ENCODE data around the gene BEAN1.

Gene BEAN1

DNA sequence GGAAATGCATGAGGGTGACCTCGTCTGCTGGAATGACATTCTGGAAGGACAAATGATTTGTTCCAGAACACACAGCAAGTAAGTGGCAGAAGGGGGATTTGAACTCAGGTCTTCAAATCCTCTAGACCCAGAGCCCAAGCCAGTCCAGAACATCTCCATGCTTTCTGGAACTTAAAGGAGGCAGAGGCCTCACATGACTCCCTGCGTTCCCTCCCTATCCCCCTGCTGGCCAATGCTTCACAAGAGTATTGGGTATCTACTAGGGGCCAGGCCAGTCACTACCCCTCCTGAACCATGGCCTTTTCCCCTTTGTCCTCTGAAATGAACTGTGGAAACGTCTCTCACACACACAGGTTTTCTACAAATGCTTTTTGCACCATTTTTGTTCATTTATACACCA, 7.6 kb upstream of the BEAN1 start:
- no peak for DNase-seq (ENCODE audit: low read depth in 2 of 2)

DNA sequence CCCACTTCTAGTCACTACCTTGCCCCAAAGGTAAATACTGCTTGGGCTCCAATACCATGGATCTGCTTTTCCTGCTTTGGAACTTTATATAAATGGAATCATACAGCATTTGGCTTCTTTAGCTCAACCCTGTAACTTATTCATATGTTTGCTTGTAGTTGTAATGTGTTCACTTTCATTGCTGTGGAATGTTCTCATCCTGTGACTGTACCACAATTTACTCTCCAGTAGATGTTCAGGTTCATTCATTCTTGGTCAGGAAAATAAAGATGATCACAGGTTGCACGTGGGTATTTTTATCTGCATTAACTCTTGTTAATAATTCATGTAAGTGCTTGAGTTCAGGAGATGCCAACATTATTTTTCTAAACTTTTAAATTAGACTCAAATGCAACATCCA, 6.7 kb upstream of the BEAN1 start:
- no peak for DNase-seq (ENCODE audit: low read depth in 2 of 2)

DNA sequence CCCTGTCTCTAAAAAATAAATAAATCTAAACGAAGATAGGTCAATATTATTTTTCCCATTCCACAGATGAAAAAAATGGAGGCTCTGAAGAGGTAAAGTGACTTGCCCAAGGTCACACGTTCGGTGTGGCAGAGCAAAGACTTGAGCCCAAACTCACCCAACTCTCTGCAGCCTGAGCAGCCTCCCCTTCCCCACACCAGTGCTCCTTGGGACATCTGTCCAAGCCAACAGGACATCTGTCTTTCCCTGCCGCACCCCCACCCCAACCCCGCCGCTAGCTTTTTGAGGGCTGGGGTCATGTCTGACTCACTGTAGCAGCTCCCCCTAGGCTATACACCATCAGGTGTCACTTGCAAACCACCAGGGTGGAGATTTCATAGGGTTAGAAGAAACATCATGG, 5.2 kb upstream of the BEAN1 start:
- no peak for DNase-seq (ENCODE audit: low read depth in 2 of 2)

DNA sequence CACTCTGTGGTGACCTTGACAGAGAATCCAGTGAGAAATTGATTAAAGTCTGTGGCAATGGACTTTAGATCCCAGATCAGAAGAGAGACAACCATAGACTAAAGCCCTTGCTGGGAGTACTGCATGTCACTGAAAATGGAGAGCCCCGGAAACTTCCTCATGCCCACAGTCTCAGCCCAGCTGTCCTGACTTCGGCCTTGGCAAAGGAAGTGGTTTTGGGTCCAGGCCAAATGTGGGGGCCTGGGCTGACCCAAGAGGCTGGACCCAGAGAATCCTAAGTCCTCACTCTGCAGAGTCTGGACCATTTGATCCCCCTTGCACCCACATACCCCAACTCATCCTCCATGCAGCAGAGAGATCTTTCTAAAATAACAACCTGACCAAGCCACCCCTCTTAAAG, 4.7 kb upstream of the BEAN1 start:
- DNase-seq (ENCODE audit: low read depth in 2 of 2): no peak

DNA sequence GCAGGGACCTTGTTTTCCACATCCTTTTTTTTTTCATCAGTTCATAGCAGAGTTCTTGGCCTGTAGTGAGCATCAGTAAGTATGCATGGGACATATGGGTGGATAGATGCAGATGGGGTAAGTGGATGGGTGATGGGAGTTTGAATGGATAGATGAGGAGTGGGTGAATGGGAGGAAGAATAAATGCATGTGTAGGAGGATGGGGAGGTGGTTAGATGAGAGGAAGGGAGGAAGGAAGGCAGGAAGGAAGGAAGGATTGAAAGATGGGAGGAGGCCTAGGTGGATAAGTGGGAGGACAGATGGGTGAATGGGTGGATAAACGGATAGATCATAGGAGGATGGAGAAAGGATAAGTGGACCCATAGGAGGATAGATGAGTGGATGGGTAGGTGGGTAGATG, 3.9 kb upstream of the BEAN1 start:
- no peak for DNase-seq (ENCODE audit: low read depth in 2 of 2)

DNA sequence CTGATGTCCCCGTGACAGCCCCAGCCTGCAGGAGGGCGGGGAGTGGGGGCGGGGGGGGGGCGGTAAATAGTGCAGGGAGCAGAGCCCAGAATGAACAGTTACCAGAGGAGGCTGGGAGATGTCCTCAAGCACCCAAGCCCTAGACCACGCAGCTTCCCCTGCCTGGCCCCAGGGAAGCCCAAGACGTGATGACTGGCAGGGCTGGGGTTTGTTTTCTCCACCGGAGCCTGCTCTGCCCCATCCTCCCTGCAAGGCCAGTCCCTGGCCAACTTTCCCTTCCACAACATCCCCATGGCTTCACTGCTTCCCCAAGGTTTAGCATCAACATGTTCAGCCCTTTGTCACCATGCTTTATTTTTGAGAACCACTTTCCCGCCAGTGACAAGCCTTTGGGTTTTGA, 1.4 kb upstream of the BEAN1 start:
- DNase-seq (ENCODE audit: low read depth in 2 of 2): no peak

DNA sequence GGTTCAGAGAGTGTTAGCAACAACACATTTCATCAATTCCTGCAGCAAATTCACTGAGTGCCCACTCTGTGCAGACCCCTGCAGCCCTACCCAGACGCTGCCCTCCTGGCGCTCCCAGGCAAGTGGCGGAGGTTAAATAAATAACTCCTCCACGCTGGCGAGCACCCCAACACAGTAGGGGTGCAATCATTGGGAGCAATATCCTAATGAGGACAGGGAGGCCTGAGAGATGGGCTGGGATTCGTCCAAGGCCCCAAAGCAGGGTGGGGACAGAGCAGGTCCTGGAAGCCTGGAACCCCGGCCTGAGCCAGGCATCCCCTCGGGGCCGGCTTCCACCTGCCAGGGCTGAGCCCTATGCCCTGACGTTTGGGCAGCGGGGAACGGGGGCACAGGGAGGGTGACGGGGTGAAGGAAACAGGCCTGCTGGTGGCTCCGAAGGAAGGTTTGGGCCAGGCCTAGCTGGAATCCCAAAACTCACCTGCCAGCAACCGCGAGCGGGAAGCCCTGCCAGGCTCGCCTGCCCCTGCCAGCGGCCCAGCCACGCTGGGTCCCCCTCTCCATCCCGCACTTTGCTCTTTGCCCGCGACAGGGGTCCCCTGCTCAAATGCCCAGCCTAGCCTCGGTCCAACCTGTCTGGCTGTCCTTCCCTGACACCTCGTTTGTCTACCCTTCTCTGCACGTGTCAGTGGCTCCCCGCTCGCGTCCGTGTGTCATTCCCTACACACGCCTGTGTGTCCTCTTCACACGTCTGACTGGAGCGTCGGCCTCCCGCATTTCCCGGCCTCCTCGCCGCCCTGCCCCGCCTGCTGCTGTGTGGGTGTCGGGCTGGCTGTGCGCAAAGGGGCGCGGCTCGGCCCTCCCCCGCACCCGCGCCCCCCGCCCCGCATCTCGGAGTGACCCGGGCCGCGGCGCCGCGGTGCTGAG, 721 bp upstream of the BEAN1 start:
- no peak for DNase-seq (ENCODE audit: low read depth in 2 of 2)

DNA sequence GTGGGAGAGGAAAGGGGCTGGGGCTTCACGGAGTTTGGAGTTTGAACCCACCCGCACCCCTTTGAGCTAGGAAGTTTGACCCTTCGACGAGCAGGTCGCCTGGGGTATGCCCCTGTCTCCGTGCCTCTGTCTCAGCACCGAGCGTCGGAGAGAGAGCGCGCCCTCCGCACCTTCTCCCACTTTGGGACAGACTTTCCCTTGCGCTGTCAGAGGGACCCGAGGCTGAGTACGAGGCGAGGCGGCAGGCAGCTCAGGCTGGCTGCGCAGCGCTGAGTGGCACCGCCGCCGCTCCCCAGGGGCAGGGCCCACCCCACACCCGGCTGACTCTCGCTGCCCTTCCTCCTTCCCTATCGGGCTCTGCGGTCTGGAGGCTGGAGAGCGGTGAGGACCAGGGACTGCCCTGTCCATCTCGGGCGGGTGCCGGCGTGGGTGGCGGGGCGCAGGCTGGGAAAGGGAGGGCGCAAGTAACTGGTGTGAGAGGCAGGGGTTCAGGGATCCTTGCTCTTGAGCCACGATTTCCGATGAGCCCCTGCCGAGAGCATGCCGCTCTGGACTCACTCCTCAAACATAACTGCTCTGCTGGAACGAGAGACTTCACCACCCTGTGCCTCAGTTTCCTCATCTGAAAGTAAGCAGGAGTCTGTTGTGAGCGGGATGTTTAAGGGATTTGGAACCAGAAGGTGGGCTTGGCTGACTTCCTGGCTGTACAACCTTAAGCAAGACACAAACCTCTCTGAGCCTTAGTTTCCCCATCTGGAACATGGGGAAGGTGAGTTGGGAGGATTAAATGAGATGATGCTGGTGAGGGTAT, 981 bp downstream of the BEAN1 start:
- no peak for DNase-seq (ENCODE audit: low read depth in 2 of 2)

DNA sequence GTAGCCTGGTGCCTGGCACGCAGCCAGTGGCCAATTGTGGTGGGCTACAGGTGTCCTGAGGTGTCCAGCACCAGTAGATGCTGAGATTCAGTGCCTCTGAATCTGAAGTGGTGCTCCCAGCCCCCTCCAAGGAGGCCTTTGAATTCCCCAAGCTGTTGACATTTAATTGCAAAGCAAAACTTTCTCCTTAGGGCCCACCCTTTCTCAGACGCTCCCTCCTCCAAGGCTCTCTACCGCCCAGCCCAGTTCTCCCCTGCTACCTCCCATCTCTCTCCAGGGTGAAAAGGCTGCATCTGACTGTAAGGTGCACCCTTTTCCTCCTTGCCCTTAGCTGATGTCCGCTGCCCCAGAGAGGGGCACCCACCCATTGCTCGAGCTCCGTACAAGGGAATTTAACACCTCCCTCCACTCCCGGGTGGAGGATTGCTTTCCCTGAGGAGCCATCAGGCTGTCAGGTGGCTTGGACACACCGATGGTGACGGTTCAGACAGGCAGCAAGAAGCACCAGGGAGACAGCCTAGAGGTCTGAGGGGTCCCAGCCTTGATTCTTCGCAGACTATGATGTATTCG, 1.7 kb downstream of the BEAN1 start:
- DNase-seq (ENCODE audit: low read depth in 2 of 2): no peak

DNA sequence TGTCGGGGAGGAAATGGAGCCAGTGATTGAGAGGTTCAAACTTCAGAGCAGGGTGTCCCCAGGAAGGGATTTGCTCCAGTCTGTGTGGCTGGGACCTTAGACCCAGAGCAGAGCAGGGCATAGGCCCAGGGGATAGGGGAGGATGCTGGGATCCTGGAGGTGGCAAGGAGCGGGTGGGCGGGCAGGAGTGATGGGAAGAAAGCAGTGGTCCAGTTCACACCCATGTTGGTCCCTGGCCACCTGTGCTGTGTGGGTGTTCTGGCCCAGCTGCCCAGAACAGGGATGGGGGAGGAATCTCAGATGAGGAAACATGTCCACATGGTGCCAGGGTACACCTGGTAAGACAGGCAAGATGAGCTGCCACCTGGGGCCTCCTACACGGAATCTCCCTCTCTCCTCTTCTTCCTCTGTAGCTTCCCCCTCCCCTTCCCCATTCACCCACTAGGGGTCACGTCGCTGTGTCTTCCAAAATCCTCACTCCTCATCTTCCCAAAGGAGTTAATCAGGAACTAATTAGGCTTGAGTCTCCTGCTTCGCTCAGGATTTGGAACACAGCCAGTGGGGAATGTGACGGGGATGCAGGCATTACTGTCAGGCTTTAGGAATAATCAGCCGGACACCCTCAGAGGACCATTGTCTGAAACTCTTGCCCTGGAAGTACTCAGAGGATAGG, 2.3 kb downstream of the BEAN1 start:
- DNase-seq (ENCODE audit: low read depth in 2 of 2): no peak

DNA sequence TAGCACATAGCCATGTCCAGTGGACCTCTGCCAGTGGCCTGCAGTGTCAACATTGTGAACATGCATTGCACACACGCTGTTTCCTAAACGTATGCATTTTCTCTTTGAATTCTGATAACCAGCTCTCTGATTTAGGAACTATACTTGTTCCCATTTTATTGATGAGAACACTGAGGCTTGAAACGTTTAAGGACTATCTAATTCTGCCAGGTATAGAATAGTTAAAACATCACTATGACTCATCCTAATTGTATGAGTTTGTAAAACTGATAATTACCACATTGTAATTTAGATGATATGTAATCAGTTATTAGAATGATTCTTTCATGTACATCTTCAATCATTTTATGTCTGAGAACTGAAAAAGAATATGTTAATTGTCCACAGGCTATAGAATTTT, 3.1 kb downstream of the BEAN1 start:
- no peak for DNase-seq (ENCODE audit: low read depth in 2 of 2)

DNA sequence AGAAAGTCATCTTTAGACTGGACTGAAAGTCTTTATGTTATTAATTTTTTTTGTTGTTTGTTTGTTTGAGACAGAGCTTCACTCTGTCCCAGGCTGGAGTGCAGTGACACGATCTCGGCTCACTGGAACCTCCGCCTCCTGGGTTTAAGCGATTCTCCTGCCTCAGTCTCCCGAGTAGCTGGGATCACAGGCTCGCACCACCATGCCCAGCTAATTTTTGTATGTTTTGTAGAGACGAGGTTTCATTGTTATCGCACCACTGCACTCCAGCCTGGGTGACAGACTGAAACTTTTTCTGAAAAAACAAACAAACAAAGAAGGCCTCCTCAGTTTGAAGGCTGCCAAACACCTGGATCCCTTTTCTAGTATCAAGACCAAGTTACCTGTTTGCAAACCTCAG, 4.7 kb downstream of the BEAN1 start:
- no peak for DNase-seq (ENCODE audit: low read depth in 2 of 2)

DNA sequence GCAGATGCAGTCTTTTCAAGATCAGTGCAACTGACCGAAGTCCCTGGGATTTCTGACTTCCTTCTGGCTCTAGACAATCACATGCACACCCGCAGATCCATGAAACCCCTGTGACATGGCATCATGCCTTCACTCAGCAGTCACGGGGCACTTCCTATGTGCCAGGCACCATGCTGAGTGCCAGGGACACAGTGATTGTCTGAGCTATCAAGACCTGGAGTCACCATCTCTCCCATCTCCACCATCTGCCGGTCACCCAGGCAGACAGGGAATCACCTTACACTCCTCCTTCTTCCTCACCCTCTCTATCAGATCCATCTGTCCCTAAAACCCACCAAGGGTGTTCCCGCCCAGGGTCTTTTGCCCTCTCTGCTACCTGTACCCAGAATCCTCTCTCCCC, 5.3 kb downstream of the BEAN1 start:
- no peak for DNase-seq (ENCODE audit: low read depth in 2 of 2)

DNA sequence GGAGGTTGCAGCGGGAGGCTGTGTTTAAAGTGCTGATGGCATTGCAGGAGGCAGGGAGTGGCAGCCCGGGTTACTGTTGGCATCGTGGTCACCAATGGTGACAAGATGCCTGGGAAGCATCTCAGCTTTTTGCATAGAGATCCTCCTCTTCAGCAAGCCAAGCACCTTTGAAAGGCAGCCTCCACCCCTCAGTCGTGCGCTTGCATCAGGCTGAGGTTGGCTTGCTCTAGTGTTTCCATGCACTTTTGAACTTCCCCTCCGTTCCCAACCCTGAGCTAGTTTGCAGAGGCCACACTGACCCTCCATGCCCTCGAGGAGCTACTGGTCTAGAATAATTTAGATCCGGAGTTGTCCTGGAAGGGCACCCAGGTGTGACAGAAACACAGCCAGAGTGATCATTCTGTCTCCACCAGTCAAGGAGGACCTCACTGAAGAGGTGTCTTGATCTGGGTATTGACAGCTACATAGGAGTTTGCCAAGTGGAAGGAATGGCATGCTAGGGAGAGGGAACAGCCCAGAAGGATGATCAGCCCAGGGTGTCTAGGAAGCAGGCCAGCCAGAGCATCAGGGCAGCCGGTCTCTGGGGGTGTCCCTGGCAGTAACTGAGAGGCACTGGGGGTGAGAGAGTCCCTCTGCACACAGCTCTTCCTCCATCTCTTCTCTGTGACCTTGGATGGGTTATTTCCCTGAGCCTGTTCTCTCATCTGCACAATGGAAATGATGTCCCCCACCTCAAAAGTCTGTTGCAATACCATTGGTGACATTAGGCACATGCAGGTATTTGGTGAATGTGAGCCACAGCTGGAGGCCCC, 7.7 kb downstream of the BEAN1 start:
- no peak for DNase-seq (ENCODE audit: low read depth in 2 of 2)

DNA sequence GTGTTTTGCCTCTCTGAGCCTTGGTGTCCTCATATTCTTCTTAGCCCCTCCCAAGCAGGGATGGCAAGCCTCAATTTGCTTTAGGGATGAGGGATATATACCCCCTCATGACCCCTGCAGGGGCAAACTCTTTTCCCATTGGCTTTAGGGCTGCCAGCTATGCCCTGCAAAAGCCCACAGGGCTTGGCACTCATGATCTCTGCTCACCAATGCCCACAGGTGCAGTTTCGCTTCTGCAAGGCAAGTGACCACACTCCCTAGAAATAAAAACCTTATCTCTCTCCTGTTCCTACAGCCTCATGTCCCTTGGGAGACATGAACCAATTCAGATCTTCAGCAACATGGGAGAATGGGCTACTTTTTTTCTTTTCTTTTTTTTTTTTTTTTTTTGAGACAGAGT, 8.8 kb downstream of the BEAN1 start:
- DNase-seq (ENCODE audit: low read depth in 2 of 2): no peak

DNA sequence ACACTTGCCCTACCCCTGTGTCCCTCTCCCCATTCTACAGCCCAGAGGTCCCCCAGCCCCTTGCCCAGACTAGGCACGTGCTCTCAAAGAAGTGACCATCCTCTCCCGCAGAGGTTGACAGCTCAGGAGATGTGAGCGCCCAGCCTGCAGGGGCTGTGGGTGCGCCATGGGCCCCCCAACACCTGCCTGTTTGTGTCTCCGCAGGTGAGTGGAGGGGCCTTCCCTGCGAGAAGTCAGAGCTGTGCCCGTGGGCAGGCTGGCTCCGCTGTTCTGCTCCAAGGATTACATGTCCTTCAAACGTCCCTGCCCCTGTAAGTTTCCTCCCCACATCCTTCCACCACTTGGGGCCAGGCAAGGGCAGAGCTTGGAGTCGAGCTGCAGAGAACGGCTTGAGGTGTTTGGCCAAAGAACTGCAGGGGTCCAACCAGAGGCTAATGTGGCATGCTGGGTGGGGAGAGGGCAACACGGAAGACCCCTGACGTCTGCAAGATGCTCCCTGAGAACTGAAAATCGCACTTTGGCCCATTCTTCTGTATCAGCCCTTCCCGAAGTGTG, 10.4 kb downstream of the BEAN1 start:
- no peak for DNase-seq (ENCODE audit: low read depth in 2 of 2)

DNA sequence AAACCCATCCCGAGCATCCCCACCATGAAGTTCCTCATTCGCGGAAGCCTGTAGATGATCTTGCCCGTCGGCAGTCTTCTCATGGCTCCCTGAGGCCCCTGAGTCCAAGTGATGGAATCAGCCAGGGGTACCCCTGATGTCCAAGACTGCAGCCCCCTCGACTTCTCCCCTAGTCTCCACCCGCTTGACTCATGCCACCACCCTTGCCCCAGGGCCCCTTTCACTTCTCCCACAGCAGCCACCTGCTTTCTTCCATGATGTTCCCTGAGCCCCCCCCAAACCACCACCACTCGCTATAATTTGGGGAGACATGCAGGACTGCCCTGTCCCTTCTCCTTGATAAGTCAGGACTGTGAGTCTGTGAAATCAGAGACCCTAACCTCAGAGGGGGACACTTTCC, 11.4 kb downstream of the BEAN1 start:
- no peak for DNase-seq (ENCODE audit: low read depth in 2 of 2)

DNA sequence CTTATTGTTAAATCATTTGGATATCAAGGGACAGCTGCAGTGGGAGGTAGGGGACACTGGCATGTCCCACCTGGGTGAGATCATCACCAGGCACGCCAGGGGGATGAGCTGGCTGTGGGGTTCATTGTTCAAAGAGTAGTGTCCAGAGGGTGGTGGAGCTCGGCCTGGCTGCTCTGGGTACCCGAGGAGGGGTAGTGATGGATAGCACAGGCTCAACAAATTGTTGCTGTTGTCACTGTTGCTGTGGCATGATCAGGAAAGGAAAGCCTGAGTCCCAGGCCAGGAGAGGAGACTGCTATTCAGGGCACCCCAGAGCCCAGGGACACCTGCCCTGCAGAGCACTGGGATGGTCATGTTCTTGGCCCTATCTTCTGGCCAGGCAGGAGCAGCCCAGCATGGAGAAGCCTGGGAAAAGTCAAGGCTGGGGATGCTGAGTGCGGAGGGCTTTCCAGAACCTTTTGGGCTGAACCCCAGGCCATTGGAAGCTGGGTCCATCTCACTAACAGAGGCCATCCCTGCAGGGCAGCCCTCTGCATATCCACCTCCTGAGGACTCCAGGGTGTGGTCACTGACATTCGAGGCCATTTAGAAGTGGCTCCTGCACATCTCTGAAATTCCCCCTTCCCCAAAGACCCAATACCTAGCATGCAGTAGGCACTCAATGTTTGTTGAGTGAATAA, 12.1 kb downstream of the BEAN1 start:
- no peak for DNase-seq (ENCODE audit: low read depth in 2 of 2)

DNA sequence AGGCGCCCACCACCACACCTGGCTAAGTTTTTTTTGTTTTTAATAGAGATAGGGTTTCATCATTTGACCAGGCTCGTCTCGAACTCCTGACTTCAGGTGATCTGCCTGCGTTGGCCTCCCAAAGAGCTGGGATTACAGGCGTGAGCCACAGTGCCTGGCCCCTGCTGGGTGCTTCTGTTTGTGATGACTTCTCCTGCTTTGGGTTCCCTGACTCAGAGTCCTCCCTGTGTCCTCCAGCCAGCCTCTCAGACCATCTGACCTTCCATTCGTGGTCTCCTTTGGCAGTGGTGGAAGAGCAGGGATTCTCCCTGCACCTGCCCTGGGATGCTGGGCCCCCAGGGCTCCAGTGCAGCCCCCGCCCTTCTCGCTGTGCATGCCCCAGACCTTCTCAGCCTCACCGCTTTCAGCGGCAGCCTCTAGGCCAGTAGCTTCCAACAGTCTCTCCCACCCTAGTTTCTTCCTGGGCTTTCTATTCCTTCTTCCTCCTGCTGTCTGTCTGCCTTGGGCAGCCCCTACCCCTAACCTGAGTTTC, 13.2 kb downstream of the BEAN1 start:
- DNase-seq (ENCODE audit: low read depth in 2 of 2): no peak

DNA sequence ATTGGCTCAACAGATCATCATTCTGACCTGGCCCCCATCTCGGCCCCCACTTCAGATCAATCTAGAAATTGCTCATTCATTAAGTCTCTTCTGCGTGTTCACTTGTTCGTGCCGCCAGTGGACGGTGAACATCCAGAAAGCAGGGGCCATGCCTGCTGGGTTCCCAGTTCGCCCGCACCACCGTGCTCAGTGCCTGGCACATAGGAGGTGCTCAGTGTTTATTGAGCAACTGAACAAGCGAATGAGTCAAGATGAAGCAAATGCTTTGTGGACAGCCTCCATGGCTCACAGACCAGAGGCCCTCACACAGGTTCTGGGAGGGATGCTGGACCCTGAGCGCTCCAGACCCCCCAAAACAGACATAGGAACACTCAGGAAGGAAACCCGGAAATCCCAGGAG, 13.9 kb downstream of the BEAN1 start:
- DNase-seq (ENCODE audit: low read depth in 2 of 2): no peak
